Activated CD4-positive, alpha-beta T cell treated with anti-CD3 and anti-CD28 coated beads, Interleukin-2, Interleukin-6, amounts not matched to agents 100 ng/mL and 50 ng/mL, durations not matched to agents 16 hours and 8 hours (primary cell): ENCODE data around the gene HPS1.
"Not testable (repeated sequence)": the region's sequence is repeated elsewhere in the genome, so short reads cannot be mapped to it uniquely, and the experiment has no call there.

ENCODE experiments used
- DNase-seq: peaks from one replicate; pipeline ENCODE4 v3.0.0-alpha.2; 2020

Gene HPS1

DNA sequence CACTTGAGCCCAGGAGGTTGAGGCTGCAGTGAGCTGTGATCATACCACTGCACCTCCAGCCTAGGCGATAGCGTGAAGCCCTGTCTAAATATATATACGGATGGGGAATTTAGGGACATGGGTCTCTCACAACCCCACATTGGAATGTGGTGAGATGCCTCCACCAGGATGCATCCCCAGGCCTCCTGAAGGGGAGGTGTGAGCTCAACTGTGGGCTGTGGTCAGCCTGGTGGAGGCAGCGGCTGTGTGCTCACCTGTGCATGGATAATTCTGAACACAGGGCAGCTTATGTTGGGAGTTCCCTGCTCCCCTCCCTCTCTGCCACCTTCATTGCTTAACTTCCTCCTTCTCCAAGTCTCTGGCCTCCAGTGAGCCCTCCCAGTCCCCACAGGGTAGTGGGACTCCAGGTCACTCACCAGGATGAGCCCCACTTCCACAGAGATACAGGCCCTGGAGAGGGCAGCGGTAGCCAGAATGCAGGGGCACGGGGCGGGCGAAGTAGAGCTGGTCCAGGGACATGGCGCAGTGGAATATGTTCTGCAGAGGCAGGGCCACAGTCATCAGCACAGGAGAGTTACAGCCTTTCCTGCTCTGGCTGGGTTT is 62.1 kb downstream of the HPS1 start:
- no peak for DNase-seq

- DNase-seq = no peak
Measured at GRCh38 chr10:98383869-98384268, 62.9 kb downstream of the HPS1 start.

GRCh38 chr10:98383134-98383667 is 63.5 kb downstream of the HPS1 start:
- DNase-seq = not testable (repeated sequence)

GRCh38 chr10:98382691-98383101 is 64.0 kb downstream of the HPS1 start:
- no peak for DNase-seq

- no peak for DNase-seq
Measured at GRCh38 chr10:98380493-98381339, 66.0 kb downstream of the HPS1 start.

DNA sequence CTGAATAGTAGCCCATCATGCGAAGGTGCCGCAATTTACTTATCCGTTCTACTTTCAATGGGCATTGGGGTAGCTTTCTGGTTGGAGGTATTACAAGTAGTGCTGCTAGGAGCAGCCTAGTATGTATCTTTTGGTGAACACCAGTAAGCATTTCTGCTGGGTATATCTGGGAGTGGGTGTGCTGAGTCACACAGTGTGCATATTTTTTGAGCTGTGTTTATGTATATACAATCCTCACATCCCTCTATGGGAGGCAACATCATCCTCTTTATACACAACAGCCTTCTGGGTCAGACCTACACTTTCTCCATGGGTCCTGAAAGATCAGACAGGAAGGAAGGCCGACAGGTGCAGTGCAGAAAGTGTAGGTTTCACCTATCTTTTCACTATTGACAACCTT is 68.0 kb downstream of the HPS1 start:
- no peak for DNase-seq

DNA sequence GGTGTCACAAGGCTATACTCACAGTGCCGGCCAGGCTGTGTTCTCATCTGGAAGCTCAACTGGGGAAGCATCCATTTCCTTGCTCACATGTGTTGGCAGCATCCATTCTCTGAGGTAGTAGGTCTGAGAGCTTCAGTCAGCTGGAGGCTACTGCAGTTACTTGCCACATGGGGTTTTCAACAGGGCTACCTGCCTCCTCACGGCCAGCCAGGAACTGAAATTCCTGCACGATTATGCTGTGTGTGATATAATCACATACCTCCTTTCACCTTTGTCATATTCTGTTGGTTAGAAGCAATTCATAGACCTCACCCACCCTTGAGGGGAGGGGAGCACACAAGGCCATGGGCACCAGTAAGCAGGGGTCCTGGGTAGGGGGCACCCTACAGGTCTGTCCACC is 69.2 kb downstream of the HPS1 start:
- no peak for DNase-seq

DNA sequence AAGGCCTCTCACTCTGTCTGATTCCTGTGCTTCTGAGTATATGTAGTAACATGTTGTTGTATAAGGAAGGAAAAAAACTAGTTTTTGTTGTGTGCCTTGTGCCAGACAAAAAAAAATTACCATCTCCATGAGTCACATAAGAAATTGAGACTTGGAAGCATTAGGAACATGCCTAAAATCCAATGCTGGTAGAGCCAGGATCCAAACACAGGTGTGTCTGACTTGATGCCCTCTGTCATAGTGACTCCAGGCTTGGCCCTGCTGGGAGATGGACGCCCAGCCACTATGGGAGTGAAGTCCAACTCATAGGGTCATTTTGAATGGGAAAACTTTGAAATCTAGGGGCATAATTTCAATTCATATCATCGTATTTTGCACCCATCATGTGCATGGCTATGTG is 69.7 kb downstream of the HPS1 start:
- no peak for DNase-seq

DNA sequence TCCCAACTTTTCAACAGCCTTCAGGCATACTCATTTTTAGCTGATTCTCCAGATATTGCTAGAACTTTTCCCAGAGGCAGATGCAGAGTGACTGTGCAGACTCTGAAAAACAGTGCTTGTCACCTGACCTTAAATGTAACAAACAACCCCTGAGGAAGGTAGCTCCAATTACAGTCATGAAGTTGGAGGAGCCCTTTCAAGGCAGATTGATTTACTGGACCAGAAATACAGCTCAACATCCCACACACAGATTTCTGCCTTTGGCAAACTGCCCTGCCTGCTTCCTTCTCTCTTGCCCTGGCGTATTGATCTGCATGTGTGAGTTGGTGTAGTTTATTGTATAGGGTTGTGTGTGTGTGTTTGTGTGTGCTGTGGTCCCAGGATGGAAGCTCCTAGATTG is 70.2 kb downstream of the HPS1 start:
- no peak for DNase-seq

- no peak for DNase-seq
Measured at GRCh38 chr10:98374217-98374985, 72.3 kb downstream of the HPS1 start.

- DNase-seq = no peak
Measured at GRCh38 chr10:98373260-98374040, 73.3 kb downstream of the HPS1 start.

DNA sequence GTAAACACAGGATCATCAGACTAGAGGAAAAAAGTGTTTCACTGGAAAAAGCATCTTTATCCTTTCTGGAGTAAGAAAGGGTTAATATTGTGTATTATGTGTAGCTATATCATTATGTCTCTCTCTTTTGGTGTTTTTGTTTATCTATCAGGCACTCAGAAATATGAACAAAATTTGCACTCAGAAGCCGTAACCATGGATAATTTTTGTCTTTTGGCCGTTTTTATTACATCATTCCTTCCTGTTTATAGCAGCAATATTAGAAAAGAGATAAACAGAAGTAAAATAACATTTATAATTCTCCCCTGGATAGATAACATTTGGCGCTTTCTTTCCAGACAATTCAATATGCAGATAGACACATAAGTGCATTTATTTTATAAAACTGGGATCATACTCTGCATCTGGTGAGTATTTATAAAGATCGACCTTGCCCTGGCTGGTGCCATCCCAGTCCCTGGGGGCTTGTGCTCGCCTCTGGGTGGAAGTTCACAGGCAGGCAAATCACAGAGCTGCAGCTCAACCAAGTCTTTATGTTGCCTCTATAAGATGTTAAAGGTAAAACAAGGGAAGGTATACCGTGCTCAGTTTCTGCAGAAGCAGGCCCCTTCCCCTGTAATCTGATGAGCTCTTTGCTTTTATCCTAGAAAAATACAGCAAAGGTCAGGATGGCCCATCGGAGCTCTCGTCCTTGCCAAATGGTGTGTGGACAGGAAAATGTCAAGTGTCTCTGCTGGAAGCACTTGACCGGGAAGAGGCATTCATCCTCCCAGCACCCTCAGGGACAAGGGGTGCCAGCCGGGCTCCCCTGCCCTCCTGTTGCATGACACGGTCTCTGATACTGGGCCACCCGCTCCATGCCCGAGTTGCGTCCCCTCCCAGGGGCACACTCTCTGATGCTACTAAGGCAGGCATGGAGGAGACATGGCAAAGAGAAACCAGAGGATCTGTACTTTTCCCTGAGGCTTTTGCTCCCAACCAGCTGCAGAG is 75.6 kb downstream of the HPS1 start:
- DNase-seq = no peak

DNA sequence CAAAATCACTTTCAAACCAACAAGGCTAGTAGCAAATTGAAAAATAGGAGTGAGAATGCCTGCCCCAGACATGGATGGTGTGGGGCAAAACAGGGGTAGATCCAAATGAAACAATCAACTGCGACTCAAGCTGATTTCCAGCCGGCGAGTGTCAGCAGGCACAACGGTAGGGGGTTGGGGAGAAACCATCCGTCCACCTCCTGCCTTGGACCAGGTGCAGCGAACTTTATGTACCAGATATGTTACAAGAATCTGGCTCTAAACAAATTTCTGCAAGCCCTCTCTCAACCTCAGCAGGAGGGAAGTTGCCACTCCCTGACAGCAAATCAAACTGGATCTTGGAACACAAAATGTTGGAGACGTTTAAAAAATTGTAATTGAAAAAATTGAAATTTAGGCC is 76.9 kb downstream of the HPS1 start:
- no peak for DNase-seq

GRCh38 chr10:98368644-98369043 is 78.1 kb downstream of the HPS1 start:
- DNase-seq = no peak

- DNase-seq = no peak
Measured at GRCh38 chr10:98367604-98368451, 78.9 kb downstream of the HPS1 start.
